ENCODE results near the gene STC2. TPM values are rescaled to one million over a fixed set of nuclear protein-coding genes. Genes with fewer than 3 reads are reported as not detected.

The STC2 gene
- total RNA-seq, 1 experiment from 2014 or later = 57.0 TPM

- H3K27ac Mint-ChIP-seq = no peak overlapping the region
- H3K4me3 Mint-ChIP-seq = no peak overlapping the region
- no peaks in the 10 kb centered on the region for H3K9me3 Mint-ChIP-seq
- DNase-seq (ENCODE audit: low spot score) (no peak), ATAC-seq (no peak)
- TF ChIP-seq GABPB1 (CRISPR knock-in tag; IDR thresholded peaks at IDR 0.05) (peak; percentile 67), ELF4 (CRISPR knock-in tag; IDR thresholded peaks at IDR 0.05; ENCODE audit: low read depth) (no peak)
- no peaks in the 10 kb centered on the region for H3K4me1 Mint-ChIP-seq
- ChIA-PET CTCF (interaction anchor here (0.7 kb wide), 1 partner anchor 66 kb away, joined by 3 read pairs; no protein-coding TSS in a partner anchor), POLR2A (no interaction called here)
- no peaks in the 10 kb centered on the region for H3K36me3 Mint-ChIP-seq
- H3K27me3 Mint-ChIP-seq (ENCODE audit: low read depth) = peaks cover 30% of the 10 kb centered on the region
Measured at GRCh38 chr5:173265433-173265832, 62.8 kb downstream of the STC2 start.

Small RNA genes within 50 kb of the gene (microRNA-seq; reads per million reads assigned to microRNA genes)
- gene MIR8056 (ENCODE audit: borderline number of aligned reads) = not detected

Other genes with a start within 250 kb of the STC2 start
- gene BNIP1, start 183.9 kb downstream of the STC2 start, total RNA-seq (2021) = 11.3 to 15.4 TPM (median 12.4 TPM) in 3 replicates
- 0.57 to 1.9 TPM (median 0.89 TPM) in 3 replicates for gene NKX2-5, start 93.2 kb downstream of the STC2 start, total RNA-seq (2021)

All from WTC11 (cell line).